AG04449 (cell line): Measurements from ENCODE around the gene AFM.

Experiments
- CTCF ChIA-PET: fragments of 350-600 bp; formaldehyde crosslinking; extraction: SDS; loops from one replicate; lab custom pipeline; 2021; ENCODE audit warnings: antibody characterized with exemption; lab: Yijun Ruan, JAX
- POLR2A ChIA-PET: fragments of 400-600, 350-600 bp; formaldehyde crosslinking; extraction: SDS; loops from one replicate; lab custom pipeline; 2020; ENCODE audit warnings: antibody characterized with exemption, inconsistent platforms; lab: Yijun Ruan, JAX
- DNase-seq: peaks from one replicate; pipeline ENCODE4 v3.0.0-alpha.2; 2010; ENCODE audit warnings: low read depth, low spot score
- H3K4me3 ChIP-seq: 2 replicates; pipeline ENCODE4 v1.5.1; 2011; ENCODE audit warnings: low read depth, mild to moderate bottlenecking, control low read depth, low read length
- CTCF ChIP-seq: IDR thresholded peaks from one replicate; pipeline ENCODE4 v1.5.1; 2011; ENCODE audit warnings: mild to moderate bottlenecking, moderate library complexity, low read length, control low read depth, inconsistent platforms; ENCODE audit not compliant: insufficient read depth; ENCODE audit errors: missing control alignments

AFM gene

GRCh38 chr4:73485085-73485484 lies 3.5 kb downstream of the AFM start:
- ChIA-PET POLR2A (no interaction called here), CTCF (no interaction called here)

GRCh38 chr4:73485596-73485995 lies 4.1 kb downstream of the AFM start:
- no peak for DNase-seq
- no peak for TF ChIP-seq CTCF
- H3K4me3 ChIP-seq: no peak overlapping the region
- ChIA-PET POLR2A (no interaction called here), CTCF (no interaction called here)

More at GRCh38 chr4:73485085-73485484, 3.5 kb downstream of the AFM start:
- no peak for DNase-seq
- H3K4me3 ChIP-seq: no peak overlapping the region
- TF ChIP-seq CTCF: no peak

GRCh38 chr4:73486497-73486896 lies 5.0 kb downstream of the AFM start:
- ChIA-PET CTCF (no interaction called here), POLR2A (no interaction called here)
- H3K4me3 ChIP-seq: no peak overlapping the region
- DNase-seq: no peak
- no peak for TF ChIP-seq CTCF

- CTCF ChIA-PET: no interaction called here
- POLR2A ChIA-PET: no interaction called here
- TF ChIP-seq CTCF: no peak
- H3K4me3 ChIP-seq: no peak overlapping the region
- DNase-seq: no peak
Observed at GRCh38 chr4:73487233-73487632, 5.7 kb downstream of the AFM start.

GRCh38 chr4:73499996-73500765 lies 18.6 kb downstream of the AFM start:
- DNase-seq: no peak
- CTCF ChIA-PET: no interaction called here
- H3K4me3 ChIP-seq: no peak overlapping the region
- POLR2A ChIA-PET: no interaction called here
- TF ChIP-seq CTCF: no peak

- ChIA-PET CTCF (no interaction called here), POLR2A (no interaction called here)
- no peak for TF ChIP-seq CTCF
- no peak overlapping the region for H3K4me3 ChIP-seq
- DNase-seq: no peak
Observed at GRCh38 chr4:73501664-73502265, 20.2 kb downstream of the AFM start.
